ENCODE data around the gene SAMD11.

SAMD11 gene

DNA sequence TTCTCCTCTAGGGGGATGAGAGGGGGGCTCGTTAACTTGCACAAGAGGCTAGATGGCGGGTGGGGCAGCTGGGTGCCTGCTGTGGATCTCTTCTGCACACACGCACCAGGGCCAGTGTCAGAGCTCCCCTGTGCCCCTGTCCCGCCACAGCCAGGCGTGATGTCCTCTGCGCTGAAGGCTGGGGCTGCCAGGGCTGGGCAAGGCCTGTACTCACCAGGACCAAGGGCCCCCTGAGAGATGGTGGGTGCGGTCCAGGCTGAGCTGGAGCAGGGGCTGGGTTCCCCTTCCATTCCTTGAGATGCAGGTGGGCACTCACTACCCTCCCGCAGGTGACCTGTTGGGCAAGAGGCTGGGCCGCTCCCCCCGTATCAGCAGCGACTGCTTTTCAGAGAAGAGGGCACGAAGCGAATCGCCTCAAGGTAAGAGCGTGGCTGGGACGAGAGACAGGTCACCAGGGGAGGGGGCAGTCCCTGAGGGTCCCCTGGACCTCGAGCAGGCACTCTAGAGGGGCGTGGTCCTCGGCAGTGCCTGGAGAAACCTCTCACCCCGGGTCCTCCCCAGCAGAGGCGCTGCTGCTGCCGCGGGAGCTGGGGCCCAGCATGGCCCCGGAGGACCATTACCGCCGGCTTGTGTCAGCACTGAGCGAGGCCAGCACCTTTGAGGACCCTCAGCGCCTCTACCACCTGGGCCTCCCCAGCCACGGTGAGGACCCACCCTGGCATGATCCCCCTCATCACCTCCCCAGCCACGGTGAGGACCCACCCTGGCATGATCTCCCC is 15.2 kb downstream of the SAMD11 start:
- TF ChIP-seq, protein P1, sequence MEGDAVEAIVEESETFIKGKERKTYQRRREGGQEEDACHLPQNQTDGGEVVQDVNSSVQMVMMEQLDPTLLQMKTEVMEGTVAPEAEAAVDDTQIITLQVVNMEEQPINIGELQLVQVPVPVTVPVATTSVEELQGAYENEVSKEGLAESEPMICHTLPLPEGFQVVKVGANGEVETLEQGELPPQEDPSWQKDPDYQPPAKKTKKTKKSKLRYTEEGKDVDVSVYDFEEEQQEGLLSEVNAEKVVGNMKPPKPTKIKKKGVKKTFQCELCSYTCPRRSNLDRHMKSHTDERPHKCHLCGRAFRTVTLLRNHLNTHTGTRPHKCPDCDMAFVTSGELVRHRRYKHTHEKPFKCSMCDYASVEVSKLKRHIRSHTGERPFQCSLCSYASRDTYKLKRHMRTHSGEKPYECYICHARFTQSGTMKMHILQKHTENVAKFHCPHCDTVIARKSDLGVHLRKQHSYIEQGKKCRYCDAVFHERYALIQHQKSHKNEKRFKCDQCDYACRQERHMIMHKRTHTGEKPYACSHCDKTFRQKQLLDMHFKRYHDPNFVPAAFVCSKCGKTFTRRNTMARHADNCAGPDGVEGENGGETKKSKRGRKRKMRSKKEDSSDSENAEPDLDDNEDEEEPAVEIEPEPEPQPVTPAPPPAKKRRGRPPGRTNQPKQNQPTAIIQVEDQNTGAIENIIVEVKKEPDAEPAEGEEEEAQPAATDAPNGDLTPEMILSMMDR (conservative IDR thresholded peaks at IDR 0.05; ENCODE audit: low read depth, low read length): no peak
- no peaks in the 10 kb centered on the region for H3K79me2 ChIP-seq (ENCODE audit: insufficient read depth, low read depth)
- H3K4me1 ChIP-seq (ENCODE audit: low read depth, poor library complexity, severe bottlenecking): peaks cover 45% of the 10 kb centered on the region
- H3K4me2 ChIP-seq: 0 out of 2 replicates have a peak overlapping the region, but pooled peaks have one; percentile 60
- H3K9ac ChIP-seq: no peak overlapping the region
- no peak overlapping the region for H3K27ac ChIP-seq
- no peak overlapping the region for H2AFZ ChIP-seq (ENCODE audit: low read depth)
- no peaks in the 10 kb centered on the region for H3K36me3 ChIP-seq (ENCODE audit: insufficient read depth)
- no peak overlapping the region for H3K4me3 ChIP-seq (IDR thresholded peaks at IDR 0.05; ENCODE audit: insufficient read depth, low read depth, low read length)
- H3K27me3 ChIP-seq (ENCODE audit: insufficient read depth, low read depth): peaks cover 72% of the 10 kb centered on the region
- no peaks in the 10 kb centered on the region for H4K20me1 ChIP-seq (ENCODE audit: insufficient read depth)

DNA sequence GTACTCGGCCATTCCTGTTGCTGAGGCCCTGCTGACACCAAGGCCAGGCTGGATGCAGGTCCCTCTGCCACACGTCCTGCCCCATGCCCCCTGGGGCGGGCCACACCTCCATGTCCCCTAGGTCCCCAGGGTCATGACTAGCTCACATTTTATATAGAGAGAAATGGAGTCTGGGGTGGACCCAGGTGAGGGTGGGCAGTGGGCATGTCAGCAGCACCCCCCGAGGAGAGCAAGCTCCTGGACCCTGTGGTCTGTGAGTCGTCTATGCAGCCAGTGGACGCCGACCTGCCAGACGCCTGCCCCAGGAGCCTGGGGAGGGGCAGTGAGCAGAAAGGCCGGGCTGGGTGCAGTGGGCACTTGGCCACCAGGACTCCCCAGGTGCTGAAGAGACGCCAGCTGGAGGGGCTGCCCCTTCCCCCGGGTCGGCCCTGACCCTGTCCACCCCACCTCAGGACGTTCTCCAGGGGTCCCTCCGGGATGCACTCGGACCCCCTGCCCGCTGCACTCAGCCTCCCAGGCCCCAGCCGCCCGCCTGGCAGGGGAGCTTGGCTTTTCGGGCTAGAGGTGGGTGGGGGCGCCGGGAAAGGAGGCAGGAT is 15.9 kb downstream of the SAMD11 start:
- peak overlapping the region; percentile 60 for H3K4me2 ChIP-seq
- H2AFZ ChIP-seq (ENCODE audit: low read depth): no peak overlapping the region
- H4K20me1 ChIP-seq (ENCODE audit: insufficient read depth): no peaks in the 10 kb centered on the region
- TF ChIP-seq, protein P1 (conservative IDR thresholded peaks at IDR 0.05; ENCODE audit: low read depth, low read length): no peak
- no peak overlapping the region for H3K9ac ChIP-seq
- no peak overlapping the region for H3K27ac ChIP-seq
- H3K4me3 ChIP-seq (IDR thresholded peaks at IDR 0.05; ENCODE audit: insufficient read depth, low read depth, low read length): no peak overlapping the region
- H3K4me1 ChIP-seq (ENCODE audit: low read depth, poor library complexity, severe bottlenecking): peaks cover 52% of the 10 kb centered on the region
- H3K27me3 ChIP-seq (ENCODE audit: insufficient read depth, low read depth): peaks cover 72% of the 10 kb centered on the region
- H3K36me3 ChIP-seq (ENCODE audit: insufficient read depth): no peaks in the 10 kb centered on the region
- H3K79me2 ChIP-seq (ENCODE audit: insufficient read depth, low read depth): no peaks in the 10 kb centered on the region

DNA sequence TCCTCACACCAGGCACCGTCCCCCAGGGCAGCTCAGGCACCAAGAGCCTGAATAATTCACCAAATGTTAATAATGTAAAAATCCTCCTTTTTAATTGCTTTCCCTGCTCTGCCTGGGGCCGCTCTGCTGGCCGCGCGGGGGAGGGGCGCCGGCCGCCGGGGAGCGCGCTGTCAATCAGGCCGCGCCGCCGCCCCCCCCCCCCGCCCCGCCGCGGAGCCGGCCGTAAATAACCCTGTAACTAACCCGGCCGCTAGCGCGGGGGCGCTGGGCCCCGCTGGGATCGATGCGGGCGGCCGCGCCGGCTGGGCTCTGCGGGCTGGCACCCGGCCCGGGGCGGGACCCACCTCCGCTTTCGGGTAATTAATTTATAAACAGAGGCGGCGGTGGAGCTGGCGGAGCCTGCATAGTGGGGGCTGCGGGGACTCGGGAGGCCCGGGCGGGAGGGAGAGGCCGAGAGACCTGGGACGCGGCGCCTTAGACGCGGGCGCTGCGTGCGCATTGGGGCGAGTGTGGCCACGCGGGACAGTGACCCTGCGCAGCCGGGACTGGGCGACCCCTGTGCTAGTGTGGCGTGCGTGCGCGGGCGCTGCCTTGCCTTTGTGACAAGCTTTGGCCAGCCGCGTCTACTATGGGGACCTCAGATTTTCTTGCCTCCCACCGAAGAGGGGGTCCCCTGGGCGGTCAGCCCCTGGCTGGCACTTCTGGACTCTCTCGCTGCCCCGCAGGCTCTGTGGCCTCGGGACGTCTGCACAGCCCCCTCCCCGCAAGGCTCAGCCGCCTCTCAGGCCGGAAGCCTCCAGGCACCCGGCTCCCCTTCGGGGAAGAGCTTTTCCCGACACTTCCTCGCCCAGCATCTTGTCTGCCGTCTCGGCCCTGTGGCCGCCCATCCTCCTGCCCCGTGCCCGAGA is 16.6 kb downstream of the SAMD11 start:
- Histone ChIP-seq H3K4me2 (peak overlapping the region; percentile 91), H3K9ac (no peak overlapping the region; the same call in 1 of the 2 replicates), H4K20me1 (ENCODE audit: insufficient read depth) (no peaks in the 10 kb centered on the region; the same call in 1 of the 2 replicates), H3K27ac (no peak overlapping the region), H3K36me3 (ENCODE audit: insufficient read depth) (no peaks in the 10 kb centered on the region), H3K4me1 (ENCODE audit: low read depth, poor library complexity, severe bottlenecking) (peaks cover 60% of the 10 kb centered on the region), H3K4me3 (IDR thresholded peaks at IDR 0.05; ENCODE audit: insufficient read depth, low read depth, low read length) (peak overlapping the region; percentile 78), H3K27me3 (ENCODE audit: insufficient read depth, low read depth) (peaks cover 65% of the 10 kb centered on the region), H3K79me2 (ENCODE audit: insufficient read depth, low read depth) (no peaks in the 10 kb centered on the region), H2AFZ (ENCODE audit: low read depth) (peak overlapping the region; percentile 48; the same call in 1 of the 2 replicates)
- TF ChIP-seq, protein P1 (conservative IDR thresholded peaks at IDR 0.05; ENCODE audit: low read depth, low read length): no peak; the same call in 1 of the 2 replicates

DNA sequence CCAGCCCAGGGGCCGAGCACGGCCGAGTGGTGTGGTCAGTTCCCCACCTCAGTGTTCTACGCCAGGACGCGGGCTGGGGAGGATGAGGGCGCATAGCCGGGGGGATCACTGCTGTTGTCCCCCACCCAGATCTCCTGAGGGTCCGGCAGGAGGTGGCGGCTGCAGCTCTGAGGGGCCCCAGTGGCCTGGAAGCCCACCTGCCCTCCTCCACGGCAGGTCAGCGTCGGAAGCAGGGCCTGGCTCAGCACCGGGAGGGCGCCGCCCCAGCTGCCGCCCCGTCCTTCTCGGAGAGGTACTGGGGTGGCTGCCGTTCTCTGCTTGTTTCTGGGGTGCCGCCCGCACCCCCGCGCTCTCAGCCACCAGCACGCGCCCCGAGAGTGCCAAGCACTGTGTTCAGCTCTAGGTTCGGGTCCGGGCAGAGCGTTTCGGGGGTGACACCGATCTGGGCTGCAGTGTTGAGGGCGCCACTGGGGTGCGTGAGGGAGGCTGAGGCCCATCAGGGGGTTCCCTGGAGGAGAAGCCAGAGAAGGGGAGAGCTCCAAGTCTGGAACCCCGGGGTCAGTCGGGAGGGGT is 17.4 kb downstream of the SAMD11 start:
- Histone ChIP-seq H3K9ac (peak overlapping the region; percentile 29; the same call in 1 of the 2 replicates), H2AFZ (ENCODE audit: low read depth) (peak overlapping the region; percentile 48), H3K4me3 (IDR thresholded peaks at IDR 0.05; ENCODE audit: insufficient read depth, low read depth, low read length) (peak overlapping the region; percentile 78), H3K27ac (no peak overlapping the region), H3K4me1 (ENCODE audit: low read depth, poor library complexity, severe bottlenecking) (peaks cover 67% of the 10 kb centered on the region), H3K36me3 (ENCODE audit: insufficient read depth) (no peaks in the 10 kb centered on the region), H3K27me3 (ENCODE audit: insufficient read depth, low read depth) (peaks cover 58% of the 10 kb centered on the region), H3K4me2 (peak overlapping the region; percentile 91), H3K79me2 (ENCODE audit: insufficient read depth, low read depth) (no peaks in the 10 kb centered on the region), H4K20me1 (ENCODE audit: insufficient read depth) (no peaks in the 10 kb centered on the region; the same call in 1 of the 2 replicates)
- TF ChIP-seq, protein P1 (conservative IDR thresholded peaks at IDR 0.05; ENCODE audit: low read depth, low read length): no peak
